Trophoblast cell (in vitro differentiated cells and primary cell): ENCODE data around the gene TLE5.

Experiments
- DNase-seq, 2 donors: peaks; one replicate each; pipeline ENCODE4 v3.0.0-alpha.2; 2016
- H2AFZ ChIP-seq: 2 replicates; pipeline ENCODE4 v1.6.1; 2013; ENCODE audit warnings: low read length, moderate library complexity, mild to moderate bottlenecking; ENCODE audit not compliant: insufficient read depth, poor library complexity
- H2AK5ac ChIP-seq: 2 replicates; pipeline ENCODE4 v1.6.1; 2013; ENCODE audit warnings: mild to moderate bottlenecking, low read length
- H2BK120ac ChIP-seq: 2 replicates; pipeline ENCODE4 v1.6.1; 2013; ENCODE audit warnings: low read length, mild to moderate bottlenecking, moderate library complexity; ENCODE audit not compliant: insufficient read depth, poor library complexity
- H2BK12ac ChIP-seq: 2 replicates; pipeline ENCODE4 v1.6.1; 2013; ENCODE audit warnings: mild to moderate bottlenecking, low read length, moderate library complexity
- H2BK5ac ChIP-seq: 2 replicates; pipeline ENCODE4 v1.6.1; 2013; ENCODE audit warnings: low read length, low read depth, moderate library complexity, mild to moderate bottlenecking; ENCODE audit not compliant: poor library complexity
- H3K14ac ChIP-seq: 2 replicates; pipeline ENCODE4 v1.6.1; 2013; ENCODE audit warnings: mild to moderate bottlenecking, low read length
- H3K18ac ChIP-seq: 2 replicates; pipeline ENCODE4 v1.6.1; 2013; ENCODE audit warnings: mild to moderate bottlenecking, low read length
- H3K23ac ChIP-seq: 2 replicates; pipeline ENCODE4 v1.6.1; 2013; ENCODE audit warnings: low read length
- H3K27ac ChIP-seq: 2 replicates; pipeline ENCODE4 v1.5.1; 2013; ENCODE audit warnings: low read depth, mild to moderate bottlenecking, inconsistent platforms, low read length, moderate library complexity
- H3K27me3 ChIP-seq: 2 replicates; pipeline ENCODE4 v1.6.1; 2013; ENCODE audit warnings: inconsistent platforms, mild to moderate bottlenecking, low read length, moderate library complexity; ENCODE audit not compliant: insufficient read depth
- H3K36me3 ChIP-seq, 2 experiments: 1 replicate in 1 of 2; 2 replicates in 1 of 2; pipeline ENCODE4 v1.6.1; 2013; ENCODE audit warnings: low read length in 2 of 2, mild to moderate bottlenecking in 2 of 2, moderate library complexity in 1 of 2; ENCODE audit not compliant: insufficient read depth in 2 of 2, control insufficient read depth in 1 of 2
- H3K4ac ChIP-seq: 2 replicates; pipeline ENCODE4 v1.6.1; 2013; ENCODE audit warnings: low read depth, mild to moderate bottlenecking, low read length, moderate library complexity
- H3K4me1 ChIP-seq, 2 experiments: 1 replicate in 1 of 2; 2 replicates in 1 of 2; pipeline ENCODE4 v1.6.1; 2013; ENCODE audit warnings: low read length in 2 of 2, mild to moderate bottlenecking in 2 of 2, moderate library complexity in 1 of 2; ENCODE audit not compliant: insufficient read depth in 2 of 2, control insufficient read depth in 1 of 2
- H3K4me2 ChIP-seq: 2 replicates; pipeline ENCODE4 v1.6.1; 2013; ENCODE audit warnings: inconsistent platforms, mild to moderate bottlenecking, low read length, moderate library complexity
- H3K4me3 ChIP-seq: 2 replicates; pipeline ENCODE4 v1.5.1; 2013; ENCODE audit warnings: mild to moderate bottlenecking, low read depth, low read length, inconsistent platforms
- H3K79me1 ChIP-seq: one replicate; pipeline ENCODE4 v1.6.1; 2013; ENCODE audit warnings: low read length
- H3K79me2 ChIP-seq: 2 replicates; pipeline ENCODE4 v1.6.1; 2013; ENCODE audit warnings: low read length, mild to moderate bottlenecking; ENCODE audit not compliant: control insufficient read depth, insufficient read depth, poor library complexity
- H3K9ac ChIP-seq: 2 replicates; pipeline ENCODE4 v1.6.1; 2013; ENCODE audit warnings: mild to moderate bottlenecking, low read length
- H3K9me3 ChIP-seq: 2 replicates; pipeline ENCODE4 v1.6.1; 2013; ENCODE audit warnings: low read depth, mild to moderate bottlenecking, control low read depth, inconsistent platforms, low read length; ENCODE audit not compliant: insufficient read depth
- H4K12ac ChIP-seq: 2 replicates; pipeline ENCODE4 v1.6.1; 2013; ENCODE audit warnings: low read depth, mild to moderate bottlenecking, low read length, moderate library complexity
- H4K8ac ChIP-seq: 2 replicates; pipeline ENCODE4 v1.6.1; 2013; ENCODE audit warnings: low read depth, mild to moderate bottlenecking, low read length, moderate library complexity
- H4K91ac ChIP-seq: one replicate; pipeline ENCODE4 v1.6.1; 2013; ENCODE audit warnings: low read depth, mild to moderate bottlenecking, low read length, moderate library complexity
- WGBS: extraction: QIAGEN DNeasy Blood & Tissue Kit; methylation state at CpG from one replicate; pipeline ENCODE4 v1.1.7; 2013; ENCODE audit warnings: missing lambda C conversion rate; ENCODE audit not compliant: insufficient read length, insufficient coverage; ENCODE audit errors: extremely low coverage; 5-methylcytosine and 5-hydroxymethylcytosine counted together

Gene TLE5

DNA sequence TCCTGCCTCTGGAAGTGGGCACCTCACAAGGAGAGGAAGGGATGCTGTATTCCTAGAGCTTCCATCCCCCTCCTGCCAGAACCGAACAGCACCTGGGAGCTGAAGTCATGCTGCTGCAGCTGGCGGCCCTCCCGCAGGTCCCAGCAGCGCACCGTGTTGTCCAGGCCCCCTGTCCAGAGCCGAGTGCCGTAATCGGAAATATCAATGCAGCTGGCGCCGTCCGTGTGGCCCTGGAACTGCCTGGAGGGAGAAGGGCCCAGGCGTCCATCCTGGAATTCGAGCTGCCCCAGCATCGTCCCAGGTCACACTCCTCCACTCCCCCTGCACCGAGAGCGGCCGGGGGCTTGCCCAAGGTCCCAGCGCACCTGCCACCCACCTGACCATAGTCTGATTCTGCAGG, 57.0 kb downstream of the TLE5 start:
- Histone ChIP-seq H3K18ac (no peak overlapping the region), H4K8ac (no peak overlapping the region), H3K4me1 (no peaks in the 10 kb centered on the region), H3K27me3 (no peaks in the 10 kb centered on the region), H3K36me3 (no peaks in the 10 kb centered on the region), H4K12ac (no peak overlapping the region), H3K4me2 (no peak overlapping the region), H3K9ac (no peak overlapping the region), H2AK5ac (no peak overlapping the region), H4K91ac (no peak overlapping the region), H2AFZ (no peak overlapping the region), H3K79me1 (no peaks in the 10 kb centered on the region), H3K23ac (no peak overlapping the region), H3K27ac (no peak overlapping the region), H3K14ac (no peak overlapping the region), H3K4me3 (no peak overlapping the region), H3K4ac (no peak overlapping the region), H2BK5ac (no peak overlapping the region), H3K79me2 (no peaks in the 10 kb centered on the region), H3K9me3 (peaks cover 2% of the 10 kb centered on the region), H2BK120ac (no peak overlapping the region), H2BK12ac (no peak overlapping the region)
- no CpG with 5 or more reads among the region's 18 CpGs for WGBS
- no peak for DNase-seq

DNA sequence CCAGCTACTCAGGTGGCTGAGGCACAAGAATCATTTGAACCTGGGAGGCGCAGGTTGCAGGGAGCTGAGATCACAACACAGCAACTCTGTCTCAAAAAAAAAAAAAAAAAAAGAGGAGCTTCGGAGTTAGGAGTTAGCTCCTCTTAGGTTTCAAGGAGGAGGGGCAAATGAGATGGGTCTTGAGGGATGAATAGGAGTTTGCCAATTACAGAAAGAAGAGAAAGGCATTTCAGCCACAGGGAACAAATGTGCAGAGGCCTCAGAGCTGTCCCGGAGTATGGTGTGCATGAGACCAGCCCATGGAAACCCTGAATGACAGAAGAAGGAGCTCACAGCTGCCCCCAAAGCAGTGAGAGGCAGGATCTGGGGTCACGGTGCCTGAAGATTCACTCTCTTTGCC, 57.8 kb downstream of the TLE5 start:
- no peaks in the 10 kb centered on the region for H3K4me1 ChIP-seq
- peaks cover 2% of the 10 kb centered on the region for H3K9me3 ChIP-seq
- H3K4me2 ChIP-seq, result no peak overlapping the region
- H2BK12ac ChIP-seq, result no peak overlapping the region
- H2BK5ac ChIP-seq, result no peak overlapping the region
- no peak overlapping the region for H4K91ac ChIP-seq
- H3K36me3 ChIP-seq, result no peaks in the 10 kb centered on the region
- no peak overlapping the region for H3K9ac ChIP-seq
- no peak overlapping the region for H2BK120ac ChIP-seq
- H3K27me3 ChIP-seq, result no peaks in the 10 kb centered on the region
- H3K79me1 ChIP-seq, result no peaks in the 10 kb centered on the region
- no peak overlapping the region for H2AFZ ChIP-seq
- no peak overlapping the region for H3K4me3 ChIP-seq
- no peak for DNase-seq
- H3K14ac ChIP-seq, result no peak overlapping the region
- no peak overlapping the region for H3K4ac ChIP-seq
- no peak overlapping the region for H3K23ac ChIP-seq
- no peak overlapping the region for H4K12ac ChIP-seq
- H4K8ac ChIP-seq, result no peak overlapping the region
- no peak overlapping the region for H2AK5ac ChIP-seq
- no peak overlapping the region for H3K18ac ChIP-seq
- H3K27ac ChIP-seq, result no peak overlapping the region
- no peaks in the 10 kb centered on the region for H3K79me2 ChIP-seq
- no CpG with 5 or more reads among the region's 4 CpGs for WGBS

DNA sequence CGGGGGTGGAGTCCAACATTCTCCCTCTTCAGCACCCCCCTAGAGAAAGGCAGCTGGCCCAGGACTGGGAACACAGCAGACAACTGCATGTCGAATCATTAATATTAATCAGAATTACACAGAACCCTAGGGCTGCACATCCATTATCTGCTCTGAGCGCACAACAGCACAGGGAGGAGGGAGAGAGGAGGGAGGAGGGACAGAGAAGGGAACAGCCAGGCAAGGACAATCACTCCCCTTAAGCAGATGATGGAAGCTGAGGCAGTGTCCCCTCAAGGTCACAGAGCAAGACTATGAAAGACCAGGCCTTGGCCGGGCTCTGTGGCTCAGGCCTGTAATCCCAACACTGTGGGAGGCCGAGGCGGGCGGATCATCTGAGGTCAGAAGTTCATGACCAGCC, 59.2 kb downstream of the TLE5 start:
- no peak overlapping the region for H3K4me3 ChIP-seq
- H2BK5ac ChIP-seq, result no peak overlapping the region
- H3K23ac ChIP-seq, result no peak overlapping the region
- H3K18ac ChIP-seq, result no peak overlapping the region
- no peak overlapping the region for H4K8ac ChIP-seq
- no peak overlapping the region for H4K91ac ChIP-seq
- H3K27ac ChIP-seq, result no peak overlapping the region
- no peak overlapping the region for H3K9ac ChIP-seq
- no peaks in the 10 kb centered on the region for H3K36me3 ChIP-seq
- no peak overlapping the region for H2AK5ac ChIP-seq
- DNase-seq, result no peak
- no peak overlapping the region for H3K4me2 ChIP-seq
- H2AFZ ChIP-seq, result no peak overlapping the region
- H3K79me1 ChIP-seq, result no peaks in the 10 kb centered on the region
- H3K79me2 ChIP-seq, result no peaks in the 10 kb centered on the region
- WGBS, result no CpG with 5 or more reads among the region's 7 CpGs
- no peak overlapping the region for H2BK12ac ChIP-seq
- H2BK120ac ChIP-seq, result no peak overlapping the region
- H3K4me1 ChIP-seq, result no peaks in the 10 kb centered on the region
- H3K27me3 ChIP-seq, result no peaks in the 10 kb centered on the region
- H4K12ac ChIP-seq, result no peak overlapping the region
- H3K14ac ChIP-seq, result no peak overlapping the region
- no peak overlapping the region for H3K4ac ChIP-seq
- H3K9me3 ChIP-seq, result peaks cover under 1% of the 10 kb centered on the region
